H1 (cell line): ENCODE data around the gene GRM8. TPM values are rescaled to one million over a fixed set of nuclear protein-coding genes. Genes with fewer than 3 reads are reported as not detected.

Source experiments
- CTCF ChIA-PET: fragments of 300-600 bp; sonication (Branson Sonifier 250); formaldehyde crosslinking; loops from one replicate; lab custom pipeline; 2021; ENCODE audit not compliant: partially characterized antibody; lab: Charles Lee
- POLR2A ChIA-PET: fragments of 300-600 bp; sonication (Branson Sonifier 250); formaldehyde crosslinking; loops from one replicate; lab custom pipeline; 2021; ENCODE audit warnings: inconsistent platforms; ENCODE audit not compliant: partially characterized antibody; lab: Charles Lee
- DNase-seq, 2 experiments: peaks; one replicate each; pipeline versions ENCODE4 v3.0.0 to v3.0.0-alpha.2; 2010 to 2022; ENCODE audit warnings: low spot score in 2 of 2, low read depth in 1 of 2, mixed read lengths in 1 of 2
- FAIRE-seq: peaks from 2 replicates; lab custom pipeline; 2011; peaks lifted over from hg19 to GRCh38; lab: Jason Lieb, UNC
- H2AFZ ChIP-seq: 2 replicates; pipeline ENCODE4 v1.8.1; 2012; ENCODE audit warnings: low read length, inconsistent platforms
- H2AK5ac ChIP-seq: 2 replicates; pipeline ENCODE4 v1.6.1; 2013; ENCODE audit warnings: low read depth, low read length
- H2BK120ac ChIP-seq: replicated peaks from 2 replicates; pipeline ENCODE3; 2013; ENCODE audit warnings: low read depth, low read length, inconsistent platforms
- H2BK12ac ChIP-seq: 2 replicates; pipeline ENCODE4 v1.6.1; 2013; ENCODE audit warnings: low read depth, low read length
- H2BK15ac ChIP-seq: 2 replicates; pipeline ENCODE4 v1.6.1; 2013; ENCODE audit warnings: low read length
- H2BK20ac ChIP-seq: 2 replicates; pipeline ENCODE4 v1.6.1; 2013; ENCODE audit warnings: low read length
- H2BK5ac ChIP-seq: 2 replicates; pipeline ENCODE4 v1.6.1; 2013; ENCODE audit warnings: low read depth, low read length
- H3K14ac ChIP-seq: 2 replicates; pipeline ENCODE4 v1.6.1; 2013; ENCODE audit warnings: inconsistent platforms; ENCODE audit not compliant: insufficient read length
- H3K18ac ChIP-seq: 2 replicates; pipeline ENCODE4 v1.6.1; 2013; ENCODE audit warnings: low read length; ENCODE audit errors: extremely low read depth
- H3K23ac ChIP-seq: 2 replicates; pipeline ENCODE4 v1.6.1; 2013; ENCODE audit warnings: inconsistent platforms; ENCODE audit not compliant: insufficient read length
- H3K23me2 ChIP-seq: 2 replicates; pipeline ENCODE4 v1.6.1; 2013; ENCODE audit warnings: low read depth, low read length
- H3K27ac ChIP-seq: 2 replicates; pipeline ENCODE4 v1.6.1; 2011; ENCODE audit warnings: low read depth, low read length, inconsistent platforms
- H3K27me3 ChIP-seq, 4 experiments: replicated peaks in 1 of 4; 1 replicate in 1 of 4; 2 replicates in 3 of 4; pipeline versions ENCODE4 v1.6.1 to v1.8.1; 2011 to 2013; ENCODE audit warnings: low read length in 3 of 4, mild to moderate bottlenecking in 3 of 4, inconsistent platforms in 2 of 4, mixed read lengths in 2 of 4, moderate library complexity in 1 of 4; ENCODE audit not compliant: control insufficient read depth in 3 of 4, insufficient read depth in 3 of 4; ENCODE audit errors: extremely low read depth in 1 of 4
- H3K36me3 ChIP-seq, 4 experiments: 2 replicates each; pipeline versions ENCODE4 v1.6.1 to v1.8.1; 2011 to 2013; ENCODE audit warnings: mild to moderate bottlenecking in 4 of 4, low read length in 3 of 4, moderate library complexity in 2 of 4, control low read depth in 1 of 4, inconsistent platforms in 1 of 4; ENCODE audit not compliant: insufficient read depth in 4 of 4, control insufficient read depth in 2 of 4
- H3K4ac ChIP-seq: replicated peaks from 2 replicates; pipeline ENCODE3; 2013; ENCODE audit warnings: low read length, low read depth, mixed read lengths, inconsistent platforms; ENCODE audit not compliant: insufficient read length
- H3K4me1 ChIP-seq, 4 experiments: replicated peaks in 1 of 4; 1 replicate in 1 of 4; 2 replicates in 3 of 4; pipeline versions ENCODE4 v1.6.1 to v1.8.1; 2011 to 2013; ENCODE audit warnings: low read length in 3 of 4, inconsistent platforms in 2 of 4, mixed read lengths in 1 of 4; ENCODE audit not compliant: insufficient read depth in 4 of 4, control insufficient read depth in 3 of 4
- H3K4me2 ChIP-seq, 2 experiments: 2 replicates each; pipeline versions ENCODE4 v1.6.1 to v1.8.1; 2011 to 2013; ENCODE audit warnings: low read depth in 2 of 2, low read length in 2 of 2, control low read depth in 1 of 2, inconsistent platforms in 1 of 2, mild to moderate bottlenecking in 1 of 2; ENCODE audit not compliant: insufficient read depth in 1 of 2
- H3K4me3 ChIP-seq, 4 experiments: fragments of 200-600, 300-600 bp in 1 of 4; sonication (generic), shearing (Covaris generic), sonication (Bioruptor Twin) in 1 of 4; 2 replicates each; pipeline versions ENCODE4 v1.5.1 to v1.8.1; 2011 to 2016; ENCODE audit warnings: low read length in 4 of 4, low read depth in 3 of 4, control low read depth in 2 of 4, inconsistent platforms in 2 of 4, mild to moderate bottlenecking in 2 of 4, mixed read lengths in 1 of 4, moderate library complexity in 1 of 4; ENCODE audit not compliant: insufficient read depth in 2 of 4; ENCODE audit errors: extremely low read depth in 1 of 4
- H3K56ac ChIP-seq: replicated peaks from 2 replicates; pipeline ENCODE3; 2013; ENCODE audit warnings: low read depth, mild to moderate bottlenecking, mixed read lengths, low read length, inconsistent platforms; ENCODE audit not compliant: insufficient read length
- H3K79me1 ChIP-seq: 2 replicates; pipeline ENCODE4 v1.6.1; 2013; ENCODE audit warnings: low read depth, low read length, control low read depth
- H3K79me2 ChIP-seq, 2 experiments: 2 replicates each; pipeline versions ENCODE4 v1.6.1 to v1.8.1; 2012 to 2013; ENCODE audit warnings: low read length in 2 of 2, mild to moderate bottlenecking in 2 of 2, inconsistent platforms in 1 of 2; ENCODE audit not compliant: insufficient read depth in 2 of 2, control insufficient read depth in 1 of 2
- H3K9ac ChIP-seq, 4 experiments: replicated peaks in 1 of 4; 1 replicate in 1 of 4; 2 replicates in 3 of 4; pipeline versions ENCODE4 v1.6.1 to v1.8.1; 2011 to 2013; ENCODE audit warnings: low read depth in 3 of 4, low read length in 3 of 4, control low read depth in 2 of 4, mild to moderate bottlenecking in 2 of 4, moderate library complexity in 2 of 4, inconsistent platforms in 1 of 4; ENCODE audit errors: extremely low read depth in 1 of 4
- H3K9me3 ChIP-seq, 2 experiments: 2 replicates each; pipeline versions ENCODE4 v1.6.1 to v1.8.1; 2012 to 2013; ENCODE audit warnings: mild to moderate bottlenecking in 2 of 2, moderate library complexity in 2 of 2, control low read depth in 1 of 2, inconsistent platforms in 1 of 2, low read depth in 1 of 2, low read length in 1 of 2, mixed read lengths in 1 of 2; ENCODE audit not compliant: insufficient read depth in 2 of 2
- H4K20me1 ChIP-seq, 2 experiments: replicated peaks in 1 of 2; 2 replicates each; pipeline versions ENCODE3 to v1.8.1; 2011 to 2013; ENCODE audit warnings: inconsistent platforms in 2 of 2, low read length in 2 of 2, mild to moderate bottlenecking in 1 of 2; ENCODE audit not compliant: insufficient read depth in 2 of 2, control insufficient read depth in 1 of 2
- H4K5ac ChIP-seq: 2 replicates; pipeline ENCODE4 v1.6.1; 2013; ENCODE audit warnings: low read length, low read depth, mixed read lengths, inconsistent platforms; ENCODE audit not compliant: insufficient read length
- H4K8ac ChIP-seq: 2 replicates; pipeline ENCODE4 v1.8.0; 2013; ENCODE audit warnings: mild to moderate bottlenecking, moderate library complexity, low read length, inconsistent platforms; ENCODE audit not compliant: insufficient read depth; ENCODE audit errors: extremely low read depth
- H4K91ac ChIP-seq: replicated peaks from 2 replicates; pipeline ENCODE3; 2013; ENCODE audit warnings: low read length, mixed read lengths, inconsistent platforms; ENCODE audit not compliant: insufficient read length
- CEBPB ChIP-seq: IDR thresholded peaks from 2 replicates; pipeline ENCODE4 v1.6.1; 2012; ENCODE audit warnings: low read depth, low read length
- CHD1 ChIP-seq: IDR thresholded peaks from 2 replicates; pipeline ENCODE4 v1.6.1; 2012; ENCODE audit warnings: low read depth, low read length, improper control_type of control experiment
- CTBP2 ChIP-seq: IDR thresholded peaks from 2 replicates; pipeline ENCODE4 v1.7.0; 2011; ENCODE audit warnings: borderline replicate concordance, mild to moderate bottlenecking, moderate library complexity, mixed read lengths, low read length; ENCODE audit not compliant: insufficient read depth, insufficient read length
- EGR1 ChIP-seq: IDR thresholded peaks from 2 replicates; pipeline ENCODE4 v1.6.1; 2011; ENCODE audit warnings: low read depth, low read length, borderline replicate concordance
- MAFK ChIP-seq: IDR thresholded peaks from 2 replicates; pipeline ENCODE4 v1.6.1; 2012; ENCODE audit warnings: low read depth, mild to moderate bottlenecking, improper control_type of control experiment, low read length
- POU5F1 ChIP-seq: IDR thresholded peaks from 2 replicates; pipeline ENCODE4 v1.6.1; 2011; ENCODE audit warnings: low read depth, mild to moderate bottlenecking, low read length, moderate library complexity
- RBBP5 ChIP-seq: IDR thresholded peaks from 2 replicates; pipeline ENCODE4 v1.7.1; 2012; ENCODE audit warnings: low read depth, mild to moderate bottlenecking, inconsistent platforms, low read length, moderate library complexity, borderline replicate concordance
- RXRA ChIP-seq: IDR thresholded peaks from 2 replicates; pipeline ENCODE4 v1.6.1; 2011; ENCODE audit warnings: low read depth, mild to moderate bottlenecking, low read length, moderate library complexity; ENCODE audit not compliant: insufficient read depth
- SIX5 ChIP-seq: IDR thresholded peaks from 2 replicates; pipeline ENCODE4 v1.6.1; 2011; ENCODE audit warnings: mild to moderate bottlenecking, low read depth, low read length
- SP2 ChIP-seq: IDR thresholded peaks from 2 replicates; pipeline ENCODE4 v1.6.1; 2012; ENCODE audit warnings: mild to moderate bottlenecking, low read length, inconsistent platforms
- TEAD4 ChIP-seq: IDR thresholded peaks from 2 replicates; pipeline ENCODE4 v1.6.1; 2012; ENCODE audit warnings: low read depth, low read length, inconsistent platforms, mixed read lengths
- YY1 ChIP-seq: IDR thresholded peaks from 2 replicates; pipeline ENCODE4 v1.6.1; 2011; ENCODE audit warnings: low read depth, mild to moderate bottlenecking, low read length
- WGBS, 2 experiments: shearing (Covaris generic) in 1 of 2; methylation state at CpG; one replicate each; pipeline versions ENCODE4 v1.1.6 to v1.1.7; 2013 to 2015; ENCODE audit warnings: low lambda C conversion rate in 2 of 2, mixed read lengths in 2 of 2, inconsistent platforms in 1 of 2, low coverage in 1 of 2, missing lambda C conversion rate in 1 of 2; ENCODE audit not compliant: insufficient replicate concordance in 2 of 2, insufficient coverage in 1 of 2, insufficient read length in 1 of 2; ENCODE audit errors: extremely low coverage in 1 of 2, missing lambda C conversion rate in 1 of 2; 5-methylcytosine and 5-hydroxymethylcytosine counted together
- polyA plus RNA-seq, 7 experiments: library from polyadenylated mRNA; depleted of rRNA in 3 of 7; stranded (reverse) in 5 of 7; unstranded in 2 of 7; fragments of >200 nt in 5 of 7; fragments of 200-250 nt in 2 of 7; gene quantifications; 1 replicate in 5 of 7; 2 replicates in 1 of 7; 4 replicates in 1 of 7; pipeline versions ENCODE4 v1.2.1 to v1.2.3, GENCODE V29; 2011 to 2013; ENCODE audit warnings: missing spikeins in 2 of 7, mixed read lengths in 2 of 7
- total RNA-seq: library from RNA; stranded (reverse); fragmentation: NEBNext Ultra II Directional; extraction: Animal tissue kit (Norgen Biotek cat#: 25700); gene quantifications from 2 replicates; pipeline ENCODE4 v1.2.1, GENCODE V29; 2021
- TF ChIP-seq, protein P1 (sequence below): IDR thresholded peaks from 2 replicates; pipeline ENCODE4 v1.6.1; 2012; ENCODE audit warnings: low read length, inconsistent platforms

Gene GRM8
- total and polyA plus RNA-seq, 2 of the 8 experiments (the other 6 are each of a cell fraction or from before 2014, with no cell fraction given) = 2.6 to 2.8 TPM

GRCh38 chr7:126948664-126949063 is 304.1 kb downstream of the GRM8 start:
- 90% methylated on average over 4 of the region's 4 CpGs; no CpG with 5 or more reads in 1 of the 2 experiments for WGBS, 2 experiments
- Histone ChIP-seq H3K79me1 (no peaks in the 10 kb centered on the region), H2BK15ac (no peak overlapping the region)
- TF ChIP-seq POU5F1 = no peak
- TF ChIP-seq SP2 = no peak
- no peak for TF ChIP-seq CEBPB
- no peak for TF ChIP-seq EGR1
- no peak for TF ChIP-seq MAFK
- TF ChIP-seq RXRA = no peak
- no peak for TF ChIP-seq CTBP2
- TF ChIP-seq RBBP5 = no peak
- TF ChIP-seq CHD1 = no peak
- no peak for TF ChIP-seq TEAD4
- no peak for TF ChIP-seq SIX5
- no peak for TF ChIP-seq YY1
- TF ChIP-seq, protein P1, sequence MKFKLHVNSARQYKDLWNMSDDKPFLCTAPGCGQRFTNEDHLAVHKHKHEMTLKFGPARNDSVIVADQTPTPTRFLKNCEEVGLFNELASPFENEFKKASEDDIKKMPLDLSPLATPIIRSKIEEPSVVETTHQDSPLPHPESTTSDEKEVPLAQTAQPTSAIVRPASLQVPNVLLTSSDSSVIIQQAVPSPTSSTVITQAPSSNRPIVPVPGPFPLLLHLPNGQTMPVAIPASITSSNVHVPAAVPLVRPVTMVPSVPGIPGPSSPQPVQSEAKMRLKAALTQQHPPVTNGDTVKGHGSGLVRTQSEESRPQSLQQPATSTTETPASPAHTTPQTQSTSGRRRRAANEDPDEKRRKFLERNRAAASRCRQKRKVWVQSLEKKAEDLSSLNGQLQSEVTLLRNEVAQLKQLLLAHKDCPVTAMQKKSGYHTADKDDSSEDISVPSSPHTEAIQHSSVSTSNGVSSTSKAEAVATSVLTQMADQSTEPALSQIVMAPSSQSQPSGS = no peak

More at GRCh38 chr7:126948664-126949063, 304.1 kb downstream of the GRM8 start:
- Histone ChIP-seq H2BK20ac (no peak overlapping the region), H3K4me1 (no peaks in the 10 kb centered on the region), H2BK5ac (no peak overlapping the region), H3K9ac (no peak overlapping the region), H3K4ac (no peak overlapping the region), H3K23me2 (no peaks in the 10 kb centered on the region), H4K5ac (no peak overlapping the region), H2BK12ac (no peak overlapping the region), H4K8ac (no peak overlapping the region), H3K4me2 (no peak overlapping the region), H3K9me3 (no peaks in the 10 kb centered on the region), H3K36me3 (no peaks in the 10 kb centered on the region), H3K27ac (no peak overlapping the region), H3K18ac (no peak overlapping the region), H3K27me3 (no peaks in the 10 kb centered on the region), H2BK120ac (no peak overlapping the region), H3K14ac (no peak overlapping the region), H2AFZ (no peak overlapping the region), H3K79me2 (no peaks in the 10 kb centered on the region), H3K56ac (no peak overlapping the region), H4K91ac (no peak overlapping the region), H4K20me1 (no peaks in the 10 kb centered on the region), H2AK5ac (no peak overlapping the region), H3K23ac (no peak overlapping the region), H3K4me3 (no peak overlapping the region)
- DNase-seq = no peak
- POLR2A ChIA-PET = no interaction called here
- no peak for FAIRE-seq
- CTCF ChIA-PET = interaction anchor here (1.4 kb wide), 2 partner anchors 9 to 48 kb away, joined by 3 read pairs; no protein-coding TSS in a partner anchor
